Measurements from ENCODE around the gene PLEKHA7. TPM values are rescaled to one million over a fixed set of nuclear protein-coding genes. Genes with fewer than 3 reads are reported as not detected.

Gene PLEKHA7
- total and polyA plus RNA-seq, 2 of the 8 experiments (the other 6 are each of a cell fraction or from before 2014, with no cell fraction given) = 11.4 to 25.6 TPM

GRCh38 chr11:17019232-17019631 is 5.0 kb upstream of the PLEKHA7 start (continued):
- TF ChIP-seq MAX (IDR thresholded peaks at IDR 0.05) = no peak
- TF ChIP-seq CBX8 (IDR thresholded peaks at IDR 0.05; ENCODE audit: borderline replicate concordance, low read depth, low read length) = no peak
- TF ChIP-seq ASH2L (IDR thresholded peaks at IDR 0.05; ENCODE audit: low read length) = no peak
- no peak for TF ChIP-seq GABPA (IDR thresholded peaks at IDR 0.05; ENCODE audit: borderline replicate concordance, insufficient read depth, low read length)
